K562 (cell line): ENCODE measurements around the gene AKNA.

Experiments
- SMARCE1 ChIP-seq: fragments of 450-650 bp; IDR thresholded peaks from 2 replicates; pipeline ENCODE4 v1.7.1; 2016; ENCODE audit warnings: mild to moderate bottlenecking
- TEAD2 ChIP-seq: fragments of 450-650 bp; IDR thresholded peaks from 2 replicates; pipeline ENCODE4 v1.6.1; 2016; ENCODE audit warnings: missing genetic modification characterization, control low read depth, missing compliant biosample characterization
- TF ChIP-seq, protein P1 (sequence below): sonication (generic); formaldehyde crosslinking; IDR thresholded peaks from 2 replicates; pipeline ENCODE4 v1.8.1; 2023; ENCODE audit warnings: mild to moderate bottlenecking, missing genetic modification reagents
- TF ChIP-seq, protein P2 (sequence below), 3 experiments: IDR thresholded peaks in 2 of 3; conservative IDR thresholded peaks in 1 of 3; 2 replicates each; pipeline ENCODE4 v1.5.1; 2011 to 2012; ENCODE audit warnings: low read length in 3 of 3, mild to moderate bottlenecking in 3 of 3, control low read depth in 2 of 3, improper control_type of control experiment in 1 of 3, inconsistent platforms in 1 of 3, low read depth in 1 of 3, mixed read lengths in 1 of 3, moderate library complexity in 1 of 3; ENCODE audit not compliant: insufficient read depth in 2 of 3

DNA sequence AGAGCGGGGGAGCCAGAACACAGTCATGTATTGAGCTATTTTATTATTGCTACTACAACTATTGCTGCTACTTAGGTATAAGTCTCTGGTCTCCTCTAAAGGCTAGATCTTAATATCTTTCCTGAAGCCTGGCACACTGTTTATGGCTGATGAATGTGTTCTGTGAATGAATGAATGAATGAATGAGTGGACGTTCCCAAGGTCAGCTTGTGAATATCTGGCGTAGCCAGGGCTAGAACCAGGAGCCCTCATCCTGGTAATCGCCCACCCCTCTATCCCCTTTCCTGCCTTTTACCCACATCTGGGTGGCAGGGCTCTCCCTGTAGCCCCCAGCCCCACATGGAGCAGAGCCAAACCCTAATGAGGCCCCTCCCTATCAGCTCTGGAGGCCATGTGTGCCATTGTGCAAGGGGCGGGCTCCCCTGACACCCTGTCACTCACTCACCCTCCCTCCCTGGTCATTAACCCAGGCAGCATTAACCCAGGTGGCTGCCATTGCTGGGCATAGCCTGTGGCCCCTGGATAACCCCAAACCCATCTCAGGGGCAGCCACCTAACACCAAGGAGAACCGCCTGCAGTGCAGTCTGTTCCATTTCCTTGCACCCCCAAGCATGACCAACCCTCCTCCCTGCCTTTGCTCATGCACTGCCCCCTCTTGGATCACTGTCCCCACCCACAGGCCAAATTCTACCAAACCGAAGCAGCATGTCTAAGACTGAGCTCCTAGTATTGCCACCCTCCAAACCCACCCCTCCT is 2.0 kb upstream of the AKNA start:
- TF ChIP-seq, protein P1, sequence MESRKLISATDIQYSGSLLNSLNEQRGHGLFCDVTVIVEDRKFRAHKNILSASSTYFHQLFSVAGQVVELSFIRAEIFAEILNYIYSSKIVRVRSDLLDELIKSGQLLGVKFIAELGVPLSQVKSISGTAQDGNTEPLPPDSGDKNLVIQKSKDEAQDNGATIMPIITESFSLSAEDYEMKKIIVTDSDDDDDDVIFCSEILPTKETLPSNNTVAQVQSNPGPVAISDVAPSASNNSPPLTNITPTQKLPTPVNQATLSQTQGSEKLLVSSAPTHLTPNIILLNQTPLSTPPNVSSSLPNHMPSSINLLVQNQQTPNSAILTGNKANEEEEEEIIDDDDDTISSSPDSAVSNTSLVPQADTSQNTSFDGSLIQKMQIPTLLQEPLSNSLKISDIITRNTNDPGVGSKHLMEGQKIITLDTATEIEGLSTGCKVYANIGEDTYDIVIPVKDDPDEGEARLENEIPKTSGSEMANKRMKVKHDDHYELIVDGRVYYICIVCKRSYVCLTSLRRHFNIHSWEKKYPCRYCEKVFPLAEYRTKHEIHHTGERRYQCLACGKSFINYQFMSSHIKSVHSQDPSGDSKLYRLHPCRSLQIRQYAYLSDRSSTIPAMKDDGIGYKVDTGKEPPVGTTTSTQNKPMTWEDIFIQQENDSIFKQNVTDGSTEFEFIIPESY (CRISPR knock-in tag), result no peak
- TF ChIP-seq TEAD2, result no peak
- TF ChIP-seq SMARCE1, result no peak
- TF ChIP-seq, protein P2, sequence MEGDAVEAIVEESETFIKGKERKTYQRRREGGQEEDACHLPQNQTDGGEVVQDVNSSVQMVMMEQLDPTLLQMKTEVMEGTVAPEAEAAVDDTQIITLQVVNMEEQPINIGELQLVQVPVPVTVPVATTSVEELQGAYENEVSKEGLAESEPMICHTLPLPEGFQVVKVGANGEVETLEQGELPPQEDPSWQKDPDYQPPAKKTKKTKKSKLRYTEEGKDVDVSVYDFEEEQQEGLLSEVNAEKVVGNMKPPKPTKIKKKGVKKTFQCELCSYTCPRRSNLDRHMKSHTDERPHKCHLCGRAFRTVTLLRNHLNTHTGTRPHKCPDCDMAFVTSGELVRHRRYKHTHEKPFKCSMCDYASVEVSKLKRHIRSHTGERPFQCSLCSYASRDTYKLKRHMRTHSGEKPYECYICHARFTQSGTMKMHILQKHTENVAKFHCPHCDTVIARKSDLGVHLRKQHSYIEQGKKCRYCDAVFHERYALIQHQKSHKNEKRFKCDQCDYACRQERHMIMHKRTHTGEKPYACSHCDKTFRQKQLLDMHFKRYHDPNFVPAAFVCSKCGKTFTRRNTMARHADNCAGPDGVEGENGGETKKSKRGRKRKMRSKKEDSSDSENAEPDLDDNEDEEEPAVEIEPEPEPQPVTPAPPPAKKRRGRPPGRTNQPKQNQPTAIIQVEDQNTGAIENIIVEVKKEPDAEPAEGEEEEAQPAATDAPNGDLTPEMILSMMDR (IDR thresholded peaks at IDR 0.05 in 2 of 3, conservative IDR thresholded peaks at IDR 0.05 in 1 of 3; ENCODE audit: insufficient read depth in 2 of 3, low read depth in 1 of 3, low read length in 3 of 3), result no peak
